Activated T-cell treated with anti-CD3 and anti-CD28 coated beads, Interleukin-2, amount 50 U/mL, for 24 hours (primary cell): Measurements from ENCODE around the gene CLMP.
"Not testable (repeated sequence)": the region's sequence is repeated elsewhere in the genome, so short reads cannot be mapped to it uniquely, and the experiment has no call there.

Source experiments
- DNase-seq: peaks from one replicate; pipeline ENCODE4 v3.0.0-alpha.2; 2020
- H3K27ac Mint-ChIP-seq: 2 replicates; pipeline ENCODE4 v1.8.0; 2020; ENCODE audit warnings: mild to moderate bottlenecking, mixed read lengths
- H3K27me3 Mint-ChIP-seq: 2 replicates; pipeline ENCODE4 v1.8.0; 2020; ENCODE audit warnings: mixed read lengths
- H3K36me3 Mint-ChIP-seq: 2 replicates; pipeline ENCODE4 v1.8.0; 2020; ENCODE audit warnings: low read depth, mixed read lengths
- H3K4me1 Mint-ChIP-seq: 2 replicates; pipeline ENCODE4 v1.8.0; 2020; ENCODE audit warnings: low read depth, mixed read lengths
- H3K4me3 Mint-ChIP-seq: 2 replicates; pipeline ENCODE4 v1.8.0; 2020; ENCODE audit warnings: mild to moderate bottlenecking, moderate library complexity, mixed read lengths
- H3K9me3 Mint-ChIP-seq: 2 replicates; pipeline ENCODE4 v1.8.0; 2020; ENCODE audit warnings: mixed read lengths

CLMP gene

GRCh38 chr11:123129920-123130319, 65.1 kb downstream of the CLMP start:
- Mint-ChIP-seq H3K36me3 (no peaks in the 10 kb centered on the region), H3K4me1 (peaks cover 6% of the 10 kb centered on the region), H3K4me3 (no peak overlapping the region), H3K9me3 (no peaks in the 10 kb centered on the region), H3K27ac (peak overlapping the region; percentile 53), H3K27me3 (no peaks in the 10 kb centered on the region)
- DNase-seq: no peak

DNA sequence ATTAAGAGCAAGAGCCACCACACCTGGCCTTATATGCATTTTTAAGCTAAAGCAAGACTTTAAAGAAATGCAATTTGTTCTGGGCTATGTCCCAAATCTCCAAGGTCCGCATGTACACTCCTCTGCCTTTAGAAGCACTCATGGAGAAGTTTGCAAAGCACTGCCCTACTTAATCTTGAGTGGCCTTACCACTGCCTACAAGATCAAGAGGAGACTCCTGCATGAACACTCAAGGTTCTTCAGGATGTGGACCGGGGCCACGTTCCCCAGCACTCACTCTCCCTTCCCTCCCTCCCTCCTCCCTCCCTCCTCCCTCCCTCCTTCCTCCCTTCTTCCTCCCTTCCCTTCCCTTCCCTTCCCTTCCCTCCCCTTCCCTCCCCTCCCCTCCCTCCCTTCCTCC, 69.9 kb downstream of the CLMP start:
- peaks cover 5% of the 10 kb centered on the region for H3K4me1 Mint-ChIP-seq
- no peaks in the 10 kb centered on the region for H3K36me3 Mint-ChIP-seq
- H3K9me3 Mint-ChIP-seq: no peaks in the 10 kb centered on the region
- no peak for DNase-seq
- H3K27me3 Mint-ChIP-seq: peaks cover 6% of the 10 kb centered on the region
- no peak overlapping the region for H3K27ac Mint-ChIP-seq
- H3K4me3 Mint-ChIP-seq: no peak overlapping the region

GRCh38 chr11:123122852-123123251, 72.2 kb downstream of the CLMP start:
- Mint-ChIP-seq H3K36me3 (no peaks in the 10 kb centered on the region), H3K4me3 (no peak overlapping the region), H3K9me3 (no peaks in the 10 kb centered on the region), H3K4me1 (peaks cover 8% of the 10 kb centered on the region), H3K27ac (no peak overlapping the region), H3K27me3 (peaks cover 6% of the 10 kb centered on the region)
- DNase-seq: no peak

DNA sequence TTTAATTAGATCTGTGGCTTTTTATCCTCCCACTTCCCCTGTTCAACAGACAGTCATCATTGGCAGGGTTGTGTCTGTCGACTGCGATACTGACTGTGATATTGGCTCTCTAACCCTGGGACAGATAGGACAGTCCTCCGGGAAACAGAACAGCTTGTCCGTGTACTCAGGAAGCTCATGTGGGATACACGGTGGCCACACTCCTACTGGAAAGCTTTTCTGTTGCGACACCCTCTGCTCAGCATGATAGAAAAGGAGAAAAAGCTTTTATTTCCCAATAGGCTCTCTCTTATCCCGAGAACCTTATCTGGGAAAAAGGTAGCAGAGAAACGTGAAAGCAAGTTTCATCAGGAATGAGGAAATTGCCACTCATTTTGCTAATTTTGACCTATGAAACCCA, 72.7 kb downstream of the CLMP start:
- DNase-seq: no peak
- H3K36me3 Mint-ChIP-seq: no peaks in the 10 kb centered on the region
- peaks cover 8% of the 10 kb centered on the region for H3K4me1 Mint-ChIP-seq
- no peaks in the 10 kb centered on the region for H3K9me3 Mint-ChIP-seq
- H3K4me3 Mint-ChIP-seq: no peak overlapping the region
- peaks cover 6% of the 10 kb centered on the region for H3K27me3 Mint-ChIP-seq
- H3K27ac Mint-ChIP-seq: no peak overlapping the region

DNA sequence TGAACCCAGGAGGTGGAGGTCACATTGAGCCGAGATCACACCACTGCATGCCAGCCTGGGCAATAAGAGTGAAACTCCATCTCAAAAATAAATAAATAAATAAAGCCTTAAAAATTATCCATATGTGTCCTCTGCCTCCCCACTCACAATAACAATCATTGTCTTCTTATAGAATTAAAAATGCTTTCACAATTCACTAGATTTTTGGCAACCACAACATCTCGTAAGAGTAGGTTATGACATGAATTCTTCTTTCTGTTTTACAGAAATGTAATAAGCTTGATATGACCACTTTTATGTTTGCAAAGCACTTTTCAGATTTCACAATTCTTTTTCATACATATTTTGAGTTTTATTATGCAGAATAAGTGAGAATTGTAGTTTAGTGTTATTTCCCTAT, 78.6 kb downstream of the CLMP start:
- no peak for DNase-seq
- no peaks in the 10 kb centered on the region for H3K36me3 Mint-ChIP-seq
- H3K4me3 Mint-ChIP-seq: no peak overlapping the region
- no peak overlapping the region for H3K27ac Mint-ChIP-seq
- peaks cover 8% of the 10 kb centered on the region for H3K4me1 Mint-ChIP-seq
- H3K27me3 Mint-ChIP-seq: peaks cover 3% of the 10 kb centered on the region
- H3K9me3 Mint-ChIP-seq: peaks cover 3% of the 10 kb centered on the region

- H3K4me1 Mint-ChIP-seq: peaks cover 3% of the 10 kb centered on the region
- no peaks in the 10 kb centered on the region for H3K36me3 Mint-ChIP-seq
- no peaks in the 10 kb centered on the region for H3K27me3 Mint-ChIP-seq
- H3K27ac Mint-ChIP-seq: no peak overlapping the region
- H3K4me3 Mint-ChIP-seq: no peak overlapping the region
- no peak for DNase-seq
- H3K9me3 Mint-ChIP-seq: peaks cover 3% of the 10 kb centered on the region
Measured at GRCh38 chr11:123111465-123111864, 83.6 kb downstream of the CLMP start.

GRCh38 chr11:123110397-123110796, 84.7 kb downstream of the CLMP start:
- H3K9me3 Mint-ChIP-seq: no peaks in the 10 kb centered on the region
- no peak overlapping the region for H3K27ac Mint-ChIP-seq
- no peaks in the 10 kb centered on the region for H3K27me3 Mint-ChIP-seq
- peaks cover 3% of the 10 kb centered on the region for H3K4me1 Mint-ChIP-seq
- DNase-seq: no peak
- no peak overlapping the region for H3K4me3 Mint-ChIP-seq
- H3K36me3 Mint-ChIP-seq: no peaks in the 10 kb centered on the region

- no peak for DNase-seq
- H3K9me3 Mint-ChIP-seq: no peaks in the 10 kb centered on the region
- peaks cover 7% of the 10 kb centered on the region for H3K4me1 Mint-ChIP-seq
- no peak overlapping the region for H3K4me3 Mint-ChIP-seq
- H3K36me3 Mint-ChIP-seq: no peaks in the 10 kb centered on the region
- no peaks in the 10 kb centered on the region for H3K27me3 Mint-ChIP-seq
- H3K27ac Mint-ChIP-seq: no peak overlapping the region
Measured at GRCh38 chr11:123107945-123108495, 87.0 kb downstream of the CLMP start.

GRCh38 chr11:123104697-123105096, 90.4 kb downstream of the CLMP start:
- H3K9me3 Mint-ChIP-seq: no peaks in the 10 kb centered on the region
- H3K27me3 Mint-ChIP-seq: no peaks in the 10 kb centered on the region
- H3K36me3 Mint-ChIP-seq: no peaks in the 10 kb centered on the region
- no peak overlapping the region for H3K4me3 Mint-ChIP-seq
- H3K4me1 Mint-ChIP-seq: peaks cover 21% of the 10 kb centered on the region
- DNase-seq: no peak
- H3K27ac Mint-ChIP-seq: no peak overlapping the region

DNA sequence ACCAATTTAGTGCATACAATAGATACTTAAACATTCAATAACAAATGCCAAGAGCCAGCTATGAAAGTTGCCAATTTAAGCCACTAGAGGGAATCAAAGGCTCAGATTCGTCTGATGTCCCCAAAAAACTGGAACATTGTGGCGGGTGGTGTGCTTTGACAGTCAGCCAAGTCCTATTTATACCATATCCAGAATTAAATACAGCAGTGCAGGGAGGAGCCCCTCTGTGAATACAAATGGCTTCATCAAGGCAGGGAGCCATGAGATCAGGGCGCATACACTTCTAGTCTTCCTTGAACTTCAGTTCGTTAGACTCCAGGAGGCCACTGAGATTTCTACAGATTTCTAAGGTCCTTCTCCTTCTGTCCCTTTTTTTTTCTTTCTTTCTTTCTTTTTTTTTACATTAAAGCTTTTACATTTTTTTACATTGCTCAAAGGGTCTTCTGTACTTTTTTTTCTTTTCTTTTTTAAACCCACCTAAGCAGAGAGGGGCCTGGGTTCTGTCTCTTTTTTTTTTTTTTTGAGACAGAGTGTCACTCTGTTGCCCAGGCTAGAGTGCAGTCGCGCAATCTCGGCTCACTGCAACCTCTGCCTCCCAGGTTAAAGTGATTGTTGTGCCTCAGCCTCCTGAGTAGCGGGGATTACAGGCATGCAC, 91.6 kb downstream of the CLMP start:
- H3K9me3 Mint-ChIP-seq: no peaks in the 10 kb centered on the region
- H3K4me1 Mint-ChIP-seq: peaks cover 21% of the 10 kb centered on the region
- no peak overlapping the region for H3K27ac Mint-ChIP-seq
- no peak for DNase-seq
- H3K27me3 Mint-ChIP-seq: no peaks in the 10 kb centered on the region
- H3K36me3 Mint-ChIP-seq: no peaks in the 10 kb centered on the region
- H3K4me3 Mint-ChIP-seq: no peak overlapping the region

DNA sequence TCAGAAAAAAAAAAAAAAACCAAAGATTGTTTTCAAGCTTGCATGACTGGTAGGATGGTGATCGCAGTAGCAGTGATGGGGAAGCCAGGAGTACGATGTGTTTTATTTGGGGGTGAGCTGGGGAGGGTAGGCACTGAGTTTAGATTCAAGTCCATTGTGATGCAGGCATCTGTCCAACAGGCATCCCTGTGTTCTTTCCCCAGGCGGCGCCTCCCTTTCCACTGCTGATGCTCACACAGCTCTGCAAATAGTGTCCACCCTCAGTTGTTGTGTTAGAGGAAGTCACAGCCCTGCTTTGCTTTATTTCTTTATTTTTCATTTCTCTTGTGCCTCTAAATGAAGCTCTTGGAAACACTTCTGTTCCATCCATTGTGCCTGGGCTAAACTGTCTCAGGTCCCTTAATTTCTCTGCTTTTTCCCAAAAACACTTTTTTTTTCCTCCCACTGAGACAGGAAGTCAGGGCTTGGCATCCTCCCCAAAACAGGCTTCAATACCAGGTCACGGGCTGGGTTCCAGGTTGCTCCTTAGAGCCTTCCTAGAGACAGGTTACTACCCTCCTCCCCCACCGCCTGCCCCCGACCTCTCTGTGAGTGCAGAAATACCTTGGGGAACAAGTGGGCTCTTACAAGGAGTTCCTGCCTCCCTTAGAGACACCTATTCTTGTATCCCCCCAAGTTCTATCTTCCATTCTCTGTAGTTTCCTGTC, 94.5 kb downstream of the CLMP start:
- Mint-ChIP-seq H3K27ac (peak overlapping the region; percentile 66), H3K4me1 (peaks cover 21% of the 10 kb centered on the region), H3K27me3 (no peaks in the 10 kb centered on the region), H3K4me3 (no peak overlapping the region), H3K36me3 (no peaks in the 10 kb centered on the region), H3K9me3 (no peaks in the 10 kb centered on the region)
- no peak for DNase-seq

- Mint-ChIP-seq H3K36me3 (no peaks in the 10 kb centered on the region), H3K9me3 (no peaks in the 10 kb centered on the region), H3K27ac (no peak overlapping the region), H3K27me3 (no peaks in the 10 kb centered on the region), H3K4me1 (peaks cover 21% of the 10 kb centered on the region), H3K4me3 (no peak overlapping the region)
- DNase-seq: no peak
Measured at GRCh38 chr11:123098990-123099389, 96.1 kb downstream of the CLMP start.

- H3K36me3 Mint-ChIP-seq: no peaks in the 10 kb centered on the region
- H3K27ac Mint-ChIP-seq: no peak overlapping the region
- H3K4me3 Mint-ChIP-seq: no peak overlapping the region
- no peak for DNase-seq
- H3K9me3 Mint-ChIP-seq: no peaks in the 10 kb centered on the region
- peaks cover 3% of the 10 kb centered on the region for H3K4me1 Mint-ChIP-seq
- H3K27me3 Mint-ChIP-seq: no peaks in the 10 kb centered on the region
Measured at GRCh38 chr11:123093739-123094138, 101.3 kb downstream of the CLMP start.

- Mint-ChIP-seq H3K27ac (peak overlapping the region; percentile 13), H3K27me3 (no peaks in the 10 kb centered on the region), H3K9me3 (no peaks in the 10 kb centered on the region), H3K4me1 (peaks cover 19% of the 10 kb centered on the region), H3K4me3 (no peak overlapping the region), H3K36me3 (no peaks in the 10 kb centered on the region)
- DNase-seq: no peak
Measured at GRCh38 chr11:123091506-123091905, 103.5 kb downstream of the CLMP start.

DNA sequence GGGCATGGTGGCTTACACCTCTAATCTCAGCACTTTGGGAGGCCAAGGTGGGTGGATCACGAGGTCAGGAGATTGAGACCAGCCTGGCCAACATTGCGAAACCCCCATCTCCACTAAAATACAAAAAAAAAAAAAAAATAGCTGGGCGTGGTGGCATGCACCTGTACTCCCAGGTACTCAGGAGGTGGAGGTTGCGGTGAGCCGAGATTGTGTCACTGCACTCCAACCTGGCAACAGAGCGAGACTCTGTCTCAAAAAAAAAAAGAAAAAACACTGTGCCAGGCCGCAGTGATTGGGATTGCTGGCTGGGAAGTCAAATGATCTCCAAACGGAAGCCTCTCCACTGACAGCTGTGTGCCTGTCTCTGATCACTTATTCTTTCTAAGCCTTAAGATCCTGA, 104.9 kb downstream of the CLMP start:
- not testable (repeated sequence) for H3K27ac Mint-ChIP-seq, H3K9me3 Mint-ChIP-seq, H3K36me3 Mint-ChIP-seq, DNase-seq, H3K27me3 Mint-ChIP-seq, H3K4me3 Mint-ChIP-seq
- peaks cover 25% of the 10 kb centered on the region for H3K4me1 Mint-ChIP-seq
